Stomach smooth muscle (tissue), 2 donors: Measurements from ENCODE around the gene EPB41L2.
"Not testable (repeated sequence)": the region's sequence is repeated elsewhere in the genome, so short reads cannot be mapped to it uniquely, and the experiment has no call there.

Source experiments
- H3K27ac ChIP-seq: one replicate; pipeline ENCODE4 v1.7.0; 2013; ENCODE audit warnings: mild to moderate bottlenecking, low read length, inconsistent platforms
- H3K27me3 ChIP-seq, 2 donors: one replicate each; pipeline ENCODE4 v1.7.0; 2013; ENCODE audit warnings: low read length in 2 of 2; ENCODE audit not compliant: insufficient read depth in 2 of 2, control insufficient read depth in 1 of 2
- H3K36me3 ChIP-seq, 2 donors: one replicate each; pipeline ENCODE4 v1.7.0; 2013; ENCODE audit warnings: low read length in 2 of 2; ENCODE audit not compliant: control insufficient read depth in 2 of 2, insufficient read depth in 2 of 2
- H3K4me1 ChIP-seq: one replicate; pipeline ENCODE4 v1.7.0; 2013; ENCODE audit warnings: low read length; ENCODE audit not compliant: control insufficient read depth, insufficient read depth
- H3K4me3 ChIP-seq, 2 donors: one replicate each; pipeline ENCODE4 v1.7.0; 2013; ENCODE audit warnings: low read length in 2 of 2
- H3K9ac ChIP-seq, 2 donors: one replicate each; pipeline ENCODE4 v1.7.0; 2013; ENCODE audit warnings: low read length in 2 of 2, mild to moderate bottlenecking in 1 of 2
- H3K9me3 ChIP-seq, 2 donors: one replicate each; pipeline ENCODE4 v1.7.0; 2013; ENCODE audit warnings: low read length in 2 of 2; ENCODE audit not compliant: control insufficient read depth in 2 of 2
- donor health status: healthy.
- donor health status: Pancreatic carcinoma.

Gene EPB41L2

GRCh38 chr6:130929036-130929678 lies 133.9 kb downstream of the EPB41L2 start:
- Histone ChIP-seq H3K27ac (no peak overlapping the region), H3K36me3 (peaks cover 3% of the 10 kb centered on the region in 2 donors), H3K27me3 (no peaks in the 10 kb centered on the region), H3K9me3 (no peaks in the 10 kb centered on the region), H3K4me3 (no peak overlapping the region), H3K4me1 (no peaks in the 10 kb centered on the region), H3K9ac (no peak overlapping the region)

- Histone ChIP-seq H3K4me3 (no peak overlapping the region), H3K27me3 (no peaks in the 10 kb centered on the region), H3K9me3 (no peaks in the 10 kb centered on the region), H3K9ac (no peak overlapping the region), H3K4me1 (no peaks in the 10 kb centered on the region), H3K27ac (no peak overlapping the region), H3K36me3 (peaks cover 3% of the 10 kb centered on the region in 2 donors)
Observed at GRCh38 chr6:130928158-130928912, 134.7 kb downstream of the EPB41L2 start.

GRCh38 chr6:130927305-130927704 lies 135.7 kb downstream of the EPB41L2 start:
- Histone ChIP-seq H3K4me3 (no peak overlapping the region), H3K9ac (no peak overlapping the region), H3K36me3 (peaks cover 3% of the 10 kb centered on the region in 2 donors), H3K27me3 (no peaks in the 10 kb centered on the region), H3K27ac (no peak overlapping the region), H3K9me3 (no peaks in the 10 kb centered on the region), H3K4me1 (no peaks in the 10 kb centered on the region)

DNA sequence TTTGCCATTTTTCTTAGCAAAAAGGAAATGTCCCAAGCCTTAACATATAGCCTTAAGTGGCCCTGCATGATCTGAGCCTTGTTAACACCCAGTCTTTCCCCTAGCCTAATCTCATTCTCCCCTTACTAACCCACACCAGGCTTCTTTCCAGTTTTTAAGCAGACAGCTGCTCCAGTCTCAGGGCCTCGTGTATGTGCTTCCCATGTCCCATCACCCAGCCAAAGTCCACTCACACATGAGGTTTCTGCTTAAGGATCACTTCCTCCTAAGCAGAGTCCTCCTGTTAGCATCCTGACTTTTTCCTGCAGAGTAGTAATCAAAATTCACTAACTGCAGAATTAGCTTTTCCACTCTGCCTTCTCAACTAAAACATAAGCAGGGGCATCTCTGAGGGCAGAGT lies 139.7 kb downstream of the EPB41L2 start:
- Histone ChIP-seq H3K9ac (no peak overlapping the region), H3K27ac (no peak overlapping the region), H3K36me3 (peaks cover 3% of the 10 kb centered on the region in 2 donors), H3K27me3 (no peaks in the 10 kb centered on the region), H3K9me3 (no peaks in the 10 kb centered on the region), H3K4me1 (no peaks in the 10 kb centered on the region), H3K4me3 (no peak overlapping the region)

DNA sequence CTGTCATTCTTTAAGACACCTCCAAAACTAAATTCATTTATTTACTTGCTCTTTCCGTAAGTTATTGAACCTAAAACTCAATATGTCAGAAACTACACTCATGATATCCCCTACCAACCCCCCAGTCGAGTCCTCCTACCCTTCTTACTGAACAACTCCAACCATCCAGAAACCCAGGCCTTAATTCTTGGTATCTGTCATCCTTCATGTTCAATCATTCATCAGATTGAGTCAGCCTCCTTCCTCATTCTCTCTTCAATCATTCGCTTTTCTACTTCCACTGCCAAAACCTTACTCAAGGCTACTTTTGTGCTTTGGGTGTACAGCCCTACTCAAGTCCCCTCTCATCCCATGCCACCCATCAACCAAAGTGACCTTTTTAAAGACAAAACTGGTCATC lies 140.1 kb downstream of the EPB41L2 start:
- no peak overlapping the region for H3K4me3 ChIP-seq
- no peaks in the 10 kb centered on the region for H3K9me3 ChIP-seq
- no peaks in the 10 kb centered on the region for H3K4me1 ChIP-seq
- H3K27me3 ChIP-seq: no peaks in the 10 kb centered on the region
- H3K9ac ChIP-seq: no peak overlapping the region
- H3K27ac ChIP-seq: no peak overlapping the region
- H3K36me3 ChIP-seq: peaks cover 3% of the 10 kb centered on the region in 2 donors

- Histone ChIP-seq H3K4me3 (no peak overlapping the region), H3K9me3 (no peaks in the 10 kb centered on the region), H3K27me3 (no peaks in the 10 kb centered on the region), H3K4me1 (no peaks in the 10 kb centered on the region), H3K9ac (no peak overlapping the region), H3K36me3 (peaks cover 0 to 2% of the 10 kb centered on the region in 2 donors), H3K27ac (no peak overlapping the region)
Observed at GRCh38 chr6:130920969-130921368, 142.1 kb downstream of the EPB41L2 start.

GRCh38 chr6:130918171-130918570 lies 144.9 kb downstream of the EPB41L2 start:
- Histone ChIP-seq H3K9ac (no peak overlapping the region), H3K9me3 (no peaks in the 10 kb centered on the region), H3K4me1 (no peaks in the 10 kb centered on the region), H3K4me3 (no peak overlapping the region), H3K36me3 (no peaks in the 10 kb centered on the region), H3K27me3 (no peaks in the 10 kb centered on the region), H3K27ac (no peak overlapping the region)

DNA sequence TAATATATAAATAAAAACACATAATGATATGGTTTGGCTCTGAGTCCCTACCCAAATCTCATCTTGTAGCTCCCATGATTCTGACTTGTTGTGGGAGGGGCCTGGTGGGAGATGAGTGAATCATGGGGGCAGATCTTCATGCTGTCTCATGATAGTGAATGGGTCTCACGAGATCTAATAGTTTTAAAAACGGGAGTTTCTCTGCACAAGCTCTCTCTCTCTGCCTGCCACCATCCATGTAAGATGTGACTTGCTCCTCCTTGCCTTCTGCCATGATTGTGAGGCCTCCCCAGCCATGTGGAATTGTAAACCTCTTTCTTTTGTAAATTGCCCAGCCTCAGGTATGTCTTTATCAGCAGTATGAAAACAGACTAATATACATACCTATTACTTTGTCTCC lies 147.4 kb downstream of the EPB41L2 start:
- H3K27ac ChIP-seq, H3K4me1 ChIP-seq, H3K27me3 ChIP-seq, H3K9me3 ChIP-seq, H3K36me3 ChIP-seq, H3K9ac ChIP-seq, H3K4me3 ChIP-seq: not testable (repeated sequence)

DNA sequence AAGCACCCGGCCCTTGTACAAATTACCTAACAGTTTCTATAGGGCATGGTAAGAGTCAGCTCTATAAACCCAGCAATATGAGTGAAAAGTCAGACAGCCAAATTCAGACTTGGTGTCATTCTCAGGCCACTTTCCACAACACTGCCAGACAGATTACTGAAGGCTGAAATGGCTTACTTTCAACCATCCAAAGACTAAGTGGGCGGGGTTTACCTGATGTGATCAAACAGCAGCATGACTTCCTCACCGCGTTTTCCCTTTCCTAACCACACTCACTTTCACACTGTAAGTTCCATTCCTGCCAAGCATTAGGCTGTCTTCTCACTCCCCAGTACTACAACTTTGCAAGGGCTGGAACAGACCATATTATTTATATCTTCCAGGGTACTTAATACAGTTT lies 149.9 kb downstream of the EPB41L2 start:
- H3K4me3 ChIP-seq: no peak overlapping the region
- H3K9me3 ChIP-seq: no peaks in the 10 kb centered on the region
- no peak overlapping the region for H3K27ac ChIP-seq
- H3K27me3 ChIP-seq: no peaks in the 10 kb centered on the region
- no peaks in the 10 kb centered on the region for H3K36me3 ChIP-seq
- H3K9ac ChIP-seq: no peak overlapping the region
- H3K4me1 ChIP-seq: no peaks in the 10 kb centered on the region

DNA sequence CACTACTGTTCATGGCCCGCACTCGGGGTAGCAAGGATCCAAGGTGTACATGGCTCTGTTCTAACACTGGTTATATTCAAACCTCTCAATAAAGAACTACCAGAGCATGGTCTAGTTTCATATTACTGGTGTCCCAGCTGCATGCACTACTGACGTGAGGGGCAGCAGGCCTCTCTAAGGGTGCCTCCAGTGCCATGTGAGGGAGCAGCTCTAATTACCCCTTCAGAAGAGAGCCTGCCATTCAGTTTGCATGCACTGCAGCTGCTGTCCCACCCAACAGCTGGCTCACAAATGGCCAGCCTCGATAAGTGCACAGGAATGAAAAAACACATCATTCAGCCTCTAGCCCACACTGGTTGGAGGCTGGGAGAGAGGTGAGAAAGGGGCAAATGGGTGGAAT lies 150.6 kb downstream of the EPB41L2 start:
- H3K4me1 ChIP-seq: no peaks in the 10 kb centered on the region
- no peaks in the 10 kb centered on the region for H3K27me3 ChIP-seq
- H3K9me3 ChIP-seq: no peaks in the 10 kb centered on the region
- no peak overlapping the region for H3K4me3 ChIP-seq
- H3K9ac ChIP-seq: no peak overlapping the region
- no peaks in the 10 kb centered on the region for H3K36me3 ChIP-seq
- H3K27ac ChIP-seq: no peak overlapping the region

DNA sequence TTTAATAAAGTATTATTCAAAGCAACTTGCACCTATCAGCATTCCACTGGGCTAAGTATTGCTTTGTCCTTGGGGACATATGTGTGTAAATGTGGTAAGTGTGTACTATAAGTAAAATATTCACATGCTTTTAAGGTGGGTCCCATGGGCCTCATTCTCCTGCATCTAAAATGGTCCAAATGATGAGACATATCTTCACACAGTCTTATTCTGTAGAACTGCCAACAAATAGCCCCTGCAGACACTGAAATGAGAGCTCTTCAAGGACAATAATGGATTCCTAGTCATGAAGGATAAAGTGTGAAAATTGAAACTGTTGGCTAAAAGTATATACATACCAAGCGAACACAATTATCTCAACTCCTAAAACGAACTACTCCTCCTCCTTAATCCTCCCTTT lies 154.1 kb downstream of the EPB41L2 start:
- H3K9ac ChIP-seq: no peak overlapping the region
- H3K27ac ChIP-seq: no peak overlapping the region
- no peaks in the 10 kb centered on the region for H3K36me3 ChIP-seq
- no peaks in the 10 kb centered on the region for H3K27me3 ChIP-seq
- no peaks in the 10 kb centered on the region for H3K4me1 ChIP-seq
- H3K4me3 ChIP-seq: no peak overlapping the region
- no peaks in the 10 kb centered on the region for H3K9me3 ChIP-seq
